HuH-7 (cell line): ENCODE measurements around the gene CEP43.
A peak's percentile ranks its signal among the peaks of the same experiment; 100 is the strongest.

Source experiments
- DNase-seq: peaks from one replicate; pipeline ENCODE4 v3.0.0; 2011; ENCODE audit warnings: low spot score

Gene CEP43

GRCh38 chr6:167013067-167013466, 13.9 kb downstream of the CEP43 start:
- DNase-seq, result no peak

GRCh38 chr6:167013946-167014345, 14.7 kb downstream of the CEP43 start:
- no peak for DNase-seq

GRCh38 chr6:167015302-167015701, 16.1 kb downstream of the CEP43 start:
- DNase-seq, result no peak

- no peak for DNase-seq
Observed at GRCh38 chr6:167020206-167020605, 21.0 kb downstream of the CEP43 start.

- no peak for DNase-seq
Observed at GRCh38 chr6:167027308-167027707, 28.1 kb downstream of the CEP43 start.

GRCh38 chr6:167027772-167028171, 28.6 kb downstream of the CEP43 start:
- no peak for DNase-seq

- DNase-seq, result no peak
Observed at GRCh38 chr6:167030222-167031072, 31.2 kb downstream of the CEP43 start.

GRCh38 chr6:167031082-167031709, 32.0 kb downstream of the CEP43 start:
- no peak for DNase-seq

- no peak for DNase-seq
Observed at GRCh38 chr6:167034056-167034455, 34.9 kb downstream of the CEP43 start.

- DNase-seq, result no peak
Observed at GRCh38 chr6:167037762-167038161, 38.6 kb downstream of the CEP43 start.

- DNase-seq, result peak; percentile 31
Observed at GRCh38 chr6:167044696-167045095, 45.5 kb downstream of the CEP43 start.

- DNase-seq, result no peak
Observed at GRCh38 chr6:167045828-167046580, 46.8 kb downstream of the CEP43 start.

GRCh38 chr6:167046861-167047495, 47.8 kb downstream of the CEP43 start:
- DNase-seq, result no peak

- no peak for DNase-seq
Observed at GRCh38 chr6:167047554-167047953, 48.4 kb downstream of the CEP43 start.
